Spinal cord (tissue), 10 donors: ENCODE measurements around the gene USP6. TPM values are rescaled to one million over a fixed set of nuclear protein-coding genes. Genes with fewer than 3 reads are reported as not detected.
"Not testable (repeated sequence)": the region's sequence is repeated elsewhere in the genome, so short reads cannot be mapped to it uniquely, and the experiment has no call there.

ENCODE experiments used
- DNase-seq, 6 donors: peaks; one replicate each; pipeline versions ENCODE4 v3.0.0 to v3.0.0-alpha.2; 2013 to 2015; ENCODE audit warnings: low spot score in 6 of 6, low read depth in 4 of 6
- H3K27ac ChIP-seq: one replicate; pipeline ENCODE4 v1.5.1; 2013; ENCODE audit warnings: low read depth, low read length, control low read depth
- H3K27me3 ChIP-seq: one replicate; pipeline ENCODE4 v1.6.1; 2013; ENCODE audit warnings: low read length; ENCODE audit not compliant: control insufficient read depth, insufficient read depth
- H3K36me3 ChIP-seq: one replicate; pipeline ENCODE4 v1.6.1; 2013; ENCODE audit warnings: low read length; ENCODE audit not compliant: control insufficient read depth, insufficient read depth
- H3K4me1 ChIP-seq: one replicate; pipeline ENCODE4 v1.6.1; 2013; ENCODE audit warnings: low read length; ENCODE audit not compliant: control insufficient read depth, insufficient read depth
- H3K4me3 ChIP-seq: one replicate; pipeline ENCODE4 v1.5.1; 2013; ENCODE audit warnings: low read depth, low read length, control low read depth
- H3K9me3 ChIP-seq: one replicate; pipeline ENCODE4 v1.6.1; 2013; ENCODE audit warnings: low read length; ENCODE audit not compliant: control insufficient read depth, insufficient read depth
- WGBS: methylation state at CpG from one replicate; pipeline ENCODE4 v1.1.5; 2013; ENCODE audit warnings: missing lambda C conversion rate; ENCODE audit not compliant: insufficient coverage; 5-methylcytosine and 5-hydroxymethylcytosine counted together
- polyA plus RNA-seq, 2 donors: library from polyadenylated mRNA; unstranded; fragments of 120-200 nt; gene quantifications; one replicate each; pipeline ENCODE4 v1.2.1, GENCODE V29; 2013; ENCODE audit not compliant: insufficient read length in 2 of 2
- total RNA-seq, 2 donors: library from RNA; depleted of rRNA in 1 of 2; stranded (reverse); fragments of 120-200 nt in 1 of 2; fragments of >200 nt in 1 of 2; gene quantifications; one replicate each; pipeline versions ENCODE4 v1.2.3 to v1.2.4, GENCODE V29; 2013 to 2014
- donor health status: healthy.

USP6 gene
- total and polyA plus RNA-seq, 4 donors: 0.10 to 9.8 (median 1.9) TPM

- peaks cover 7% of the 10 kb centered on the region for H3K27me3 ChIP-seq
- H3K4me3 ChIP-seq: no peak overlapping the region
- DNase-seq: no peak
- peaks cover 3% of the 10 kb centered on the region for H3K4me1 ChIP-seq
- H3K9me3 ChIP-seq: no peaks in the 10 kb centered on the region
- 82% methylated on average over 3 of the region's 4 CpGs for WGBS
- H3K36me3 ChIP-seq: no peaks in the 10 kb centered on the region
- no peak overlapping the region for H3K27ac ChIP-seq
Observed at GRCh38 chr17:5127910-5128309, 12.1 kb downstream of the USP6 start.

- H3K4me1 ChIP-seq, H3K27me3 ChIP-seq, H3K36me3 ChIP-seq, H3K9me3 ChIP-seq, H3K4me3 ChIP-seq, H3K27ac ChIP-seq, DNase-seq: not testable (repeated sequence)
- 84% methylated on average over 5 of the region's 8 CpGs for WGBS
Observed at GRCh38 chr17:5128387-5128786, 12.6 kb downstream of the USP6 start.

GRCh38 chr17:5128905-5129535, 13.2 kb downstream of the USP6 start:
- no peak overlapping the region for H3K4me3 ChIP-seq
- no peaks in the 10 kb centered on the region for H3K4me1 ChIP-seq
- no peak overlapping the region for H3K27ac ChIP-seq
- H3K36me3 ChIP-seq: no peaks in the 10 kb centered on the region
- no peaks in the 10 kb centered on the region for H3K9me3 ChIP-seq
- 90% methylated on average over 10 of the region's 11 CpGs for WGBS
- no peak for DNase-seq
- H3K27me3 ChIP-seq: peaks cover 1% of the 10 kb centered on the region

DNA sequence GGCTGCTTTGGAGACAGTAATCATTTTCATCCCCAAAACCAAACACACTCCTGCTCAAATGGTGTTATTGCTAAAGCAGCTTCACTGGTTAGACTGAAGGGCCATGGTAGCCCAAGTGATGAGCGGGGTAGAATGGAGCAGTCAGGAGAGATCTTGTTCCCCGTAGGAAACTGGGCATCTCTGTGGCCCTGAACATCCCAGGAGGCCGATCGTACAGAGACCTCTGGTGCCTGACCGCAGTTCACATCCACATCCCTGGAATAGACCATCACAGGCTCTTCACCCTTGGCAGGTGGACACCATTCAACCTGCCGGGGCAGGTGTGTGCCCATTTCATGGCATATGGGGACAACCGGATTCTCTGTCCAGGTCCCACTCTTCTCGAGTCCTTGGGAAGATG, 13.9 kb downstream of the USP6 start:
- H3K9me3 ChIP-seq, H3K4me3 ChIP-seq, H3K27me3 ChIP-seq, H3K36me3 ChIP-seq, H3K4me1 ChIP-seq, H3K27ac ChIP-seq, DNase-seq: not testable (repeated sequence)
- WGBS: 88% methylated on average over 7 of the region's 8 CpGs

DNA sequence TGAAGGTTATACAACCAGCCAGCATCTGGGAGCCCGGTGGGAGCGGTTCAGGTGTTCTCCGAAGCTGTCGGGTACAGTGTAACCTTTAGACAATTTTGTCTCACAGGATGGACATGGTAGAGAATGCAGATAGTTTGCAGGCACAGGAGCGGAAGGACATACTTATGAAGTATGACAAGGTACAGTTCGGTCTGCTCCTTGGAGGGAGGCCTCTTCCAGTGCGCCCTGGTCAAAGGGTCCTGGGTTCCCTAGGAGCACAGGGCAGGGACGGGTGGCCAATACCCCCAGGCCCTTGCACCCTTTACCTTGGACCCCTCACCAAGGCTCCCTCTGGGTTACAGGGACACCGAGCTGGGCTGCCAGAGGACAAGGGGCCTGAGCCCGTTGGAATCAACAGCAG, 14.4 kb downstream of the USP6 start:
- not testable (repeated sequence) for DNase-seq, H3K36me3 ChIP-seq, H3K4me1 ChIP-seq, H3K9me3 ChIP-seq, H3K27ac ChIP-seq, H3K27me3 ChIP-seq, H3K4me3 ChIP-seq
- over 99% methylated on average over 10 of the region's 10 CpGs for WGBS

- H3K4me1 ChIP-seq, DNase-seq, H3K27me3 ChIP-seq, H3K4me3 ChIP-seq, H3K27ac ChIP-seq, H3K36me3 ChIP-seq, H3K9me3 ChIP-seq: not testable (repeated sequence)
- 85% methylated on average over 4 of the region's 5 CpGs for WGBS
Observed at GRCh38 chr17:5130687-5131086, 14.9 kb downstream of the USP6 start.

DNA sequence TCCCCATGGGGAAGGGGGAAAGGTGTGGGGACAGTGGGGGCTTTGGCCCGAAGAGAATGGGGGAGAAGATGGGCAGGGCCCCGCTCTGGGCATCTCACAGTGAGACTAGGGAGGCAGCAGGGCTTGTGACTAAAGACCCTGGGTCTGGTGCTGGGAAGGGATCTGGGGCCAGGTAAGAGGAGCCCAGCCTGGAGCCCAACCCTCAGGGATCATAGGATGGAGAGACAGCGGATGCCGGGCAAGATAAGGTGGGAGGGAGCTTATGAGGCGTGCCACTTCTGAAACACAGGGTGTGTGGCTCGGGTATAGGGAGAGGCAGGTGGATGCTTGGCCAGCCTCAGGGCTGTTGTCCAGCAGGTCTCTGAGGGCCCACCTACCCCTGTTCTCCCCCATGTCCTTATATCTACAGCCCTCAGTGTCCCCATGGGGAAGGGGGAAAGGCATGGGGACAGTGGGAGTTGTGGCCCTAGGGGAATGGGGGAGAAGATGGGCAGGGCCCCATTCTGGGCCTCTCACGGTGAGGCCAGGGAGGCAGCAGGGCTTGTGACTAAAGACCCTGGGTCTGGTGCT, 15.4 kb downstream of the USP6 start:
- Histone ChIP-seq H3K27me3 (no peaks in the 10 kb centered on the region), H3K9me3 (no peaks in the 10 kb centered on the region), H3K27ac (no peak overlapping the region), H3K4me1 (no peaks in the 10 kb centered on the region), H3K36me3 (no peaks in the 10 kb centered on the region), H3K4me3 (no peak overlapping the region)
- 86% methylated on average over 4 of the region's 7 CpGs for WGBS
- DNase-seq: no peak

DNA sequence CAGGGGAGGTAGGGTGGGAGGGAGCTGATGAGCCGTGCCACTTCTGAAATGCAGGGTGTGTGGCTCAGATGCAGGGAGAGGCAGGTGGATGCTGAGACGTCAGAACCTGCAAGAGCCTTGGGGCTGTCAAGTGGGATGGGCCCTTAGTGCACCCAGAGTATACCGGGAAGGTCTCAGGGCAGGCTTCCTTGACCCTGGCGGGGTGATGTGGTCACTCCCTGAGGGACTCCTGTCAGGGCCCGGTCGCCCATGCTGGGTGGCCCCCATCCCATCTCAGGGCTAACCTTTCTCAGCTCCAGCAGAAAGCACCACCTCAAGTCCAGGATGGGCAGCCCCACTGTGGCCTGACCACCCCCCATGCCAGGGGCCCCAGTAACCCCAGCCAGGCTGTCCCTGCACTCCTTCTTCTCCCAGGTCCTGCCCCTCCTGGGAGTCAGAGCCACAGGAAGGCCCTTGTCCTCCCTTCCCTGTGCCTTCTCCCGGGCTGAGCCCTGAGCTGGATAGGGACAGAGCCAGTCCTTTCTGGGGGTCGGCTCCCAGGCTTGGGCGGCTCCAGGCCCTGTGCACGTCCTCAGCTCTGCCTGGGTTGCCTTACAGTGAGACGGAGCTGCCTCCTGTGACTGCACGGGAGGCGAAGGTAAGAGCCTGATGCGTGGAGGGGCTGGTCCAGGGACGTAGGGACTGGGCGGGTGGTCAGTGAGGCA, 16.1 kb downstream of the USP6 start:
- H3K4me1 ChIP-seq, H3K4me3 ChIP-seq, DNase-seq, H3K36me3 ChIP-seq, H3K27ac ChIP-seq, H3K27me3 ChIP-seq, H3K9me3 ChIP-seq: not testable (repeated sequence)
- 76% methylated on average over 16 of the region's 16 CpGs for WGBS

DNA sequence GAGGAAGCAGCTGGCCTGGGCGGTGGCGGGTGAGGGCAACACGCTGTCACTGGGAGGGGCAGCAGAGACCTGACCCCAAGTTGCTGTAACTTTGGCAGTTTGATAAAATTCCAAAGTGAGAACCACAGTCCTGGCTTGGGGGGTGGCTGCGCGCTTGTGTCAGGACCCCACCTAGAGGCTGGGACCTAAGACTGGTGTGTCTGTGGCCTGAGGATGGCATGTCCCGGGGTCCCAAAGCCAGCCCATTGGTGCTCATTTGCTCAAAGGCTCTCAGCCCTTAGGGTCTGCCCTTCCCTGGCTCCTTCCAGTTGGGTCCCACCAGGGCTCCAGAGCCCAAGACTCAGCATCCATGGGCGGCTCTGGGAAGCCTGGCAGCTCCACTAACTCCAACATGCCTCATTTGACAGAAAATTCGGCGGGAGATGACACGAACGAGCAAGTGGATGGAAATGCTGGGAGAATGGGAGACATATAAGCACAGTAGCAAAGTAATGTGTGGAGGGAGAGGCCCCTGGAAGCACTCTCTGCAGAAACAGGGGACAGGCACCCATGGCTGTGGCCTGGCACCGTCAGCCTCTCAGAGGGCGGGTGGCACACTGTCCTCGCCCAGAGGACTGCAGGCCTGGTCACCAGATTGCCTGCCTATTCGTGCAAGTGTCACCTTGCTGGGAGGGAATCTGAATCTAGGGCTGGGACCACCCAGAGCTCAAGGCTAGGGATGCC, 16.8 kb downstream of the USP6 start:
- H3K4me1 ChIP-seq, H3K36me3 ChIP-seq, DNase-seq, H3K27me3 ChIP-seq, H3K9me3 ChIP-seq, H3K4me3 ChIP-seq, H3K27ac ChIP-seq: not testable (repeated sequence)
- WGBS: 69% methylated on average over 14 of the region's 15 CpGs
